ENCODE measurements around the gene MELK. TPM values are rescaled to one million over a fixed set of nuclear protein-coding genes. Genes with fewer than 3 reads are reported as not detected.

MELK gene
- total RNA-seq, 2 experiments from 2014 or later: 53.9 to 55.3 TPM

- no peaks in the 10 kb centered on the region for H3K9me3 Mint-ChIP-seq
- intact Hi-C loops (cut with micrococcal nuclease): loop anchor here (10.0 kb wide), 2 partner anchors 151 to 381 kb away; partner anchors contain the start of gene MELK
- H3K36me3 Mint-ChIP-seq (ENCODE audit: low read depth): no peaks in the 10 kb centered on the region
- DNase-seq: no peak
- no peak overlapping the region for H3K27ac Mint-ChIP-seq
- CTCF ChIA-PET: interaction anchor here (0.6 kb wide), 1 partner anchor 42 kb away, joined by 3 read pairs; no protein-coding TSS in a partner anchor
- H3K4me3 Mint-ChIP-seq: no peak overlapping the region
- H3K27me3 Mint-ChIP-seq (ENCODE audit: low read depth): no peaks in the 10 kb centered on the region
- no peaks in the 10 kb centered on the region for H3K4me1 Mint-ChIP-seq (ENCODE audit: low read depth)
Measured at GRCh38 chr9:36725777-36726356, 153.2 kb downstream of the MELK start.

Other genes starting within 250 kb of the MELK start
- 10 to 100 TPM; 22.1 to 22.9 TPM for gene RNF38, start 172.6 kb upstream of the MELK start, total RNA-seq